Measurements from ENCODE around the gene CCDC142. TPM values are rescaled to one million over a fixed set of nuclear protein-coding genes. Genes with fewer than 3 reads are reported as not detected.
A peak's percentile ranks its signal among the peaks of the same experiment; 100 is the strongest.

CCDC142 gene
- total RNA-seq, 1 experiment from 2014 or later: 14.0 TPM

DNA sequence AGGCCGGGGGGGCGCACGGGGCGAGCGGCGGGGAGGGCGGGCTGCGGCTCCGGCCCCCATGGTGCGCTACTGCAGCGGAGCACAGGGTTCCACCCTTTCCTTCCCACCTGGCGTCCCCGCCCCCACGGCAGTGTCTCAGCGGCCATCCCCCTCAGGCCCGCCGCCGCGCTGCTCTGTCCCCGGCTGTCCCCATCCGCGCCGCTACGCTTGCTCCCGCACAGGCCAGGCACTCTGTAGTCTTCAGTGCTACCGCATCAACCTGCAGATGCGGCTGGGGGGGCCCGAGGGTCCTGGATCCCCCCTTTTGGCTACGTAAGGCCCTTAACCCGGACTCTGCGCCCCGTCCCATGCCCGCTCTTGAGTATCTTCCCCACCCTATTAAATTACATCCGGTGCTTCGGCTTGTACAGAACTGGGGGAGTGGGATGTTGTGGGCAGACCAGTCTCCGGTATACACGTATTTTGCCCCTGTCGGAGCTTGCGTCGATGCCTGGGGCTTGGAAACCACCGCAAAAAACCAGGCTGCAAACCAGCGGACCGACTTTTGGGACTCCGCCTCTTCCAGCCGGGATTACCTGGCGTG is 25.2 kb downstream of the CCDC142 start (continued):
- TF ChIP-seq, protein P1, sequence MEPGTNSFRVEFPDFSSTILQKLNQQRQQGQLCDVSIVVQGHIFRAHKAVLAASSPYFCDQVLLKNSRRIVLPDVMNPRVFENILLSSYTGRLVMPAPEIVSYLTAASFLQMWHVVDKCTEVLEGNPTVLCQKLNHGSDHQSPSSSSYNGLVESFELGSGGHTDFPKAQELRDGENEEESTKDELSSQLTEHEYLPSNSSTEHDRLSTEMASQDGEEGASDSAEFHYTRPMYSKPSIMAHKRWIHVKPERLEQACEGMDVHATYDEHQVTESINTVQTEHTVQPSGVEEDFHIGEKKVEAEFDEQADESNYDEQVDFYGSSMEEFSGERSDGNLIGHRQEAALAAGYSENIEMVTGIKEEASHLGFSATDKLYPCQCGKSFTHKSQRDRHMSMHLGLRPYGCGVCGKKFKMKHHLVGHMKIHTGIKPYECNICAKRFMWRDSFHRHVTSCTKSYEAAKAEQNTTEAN (CRISPR knock-in tag; IDR thresholded peaks at IDR 0.05): peak; percentile 82
- TF ChIP-seq FOXK1 (CRISPR knock-in tag; IDR thresholded peaks at IDR 0.05): no peak; the same call in 1 of the 2 replicates
- TF ChIP-seq, protein P2, sequence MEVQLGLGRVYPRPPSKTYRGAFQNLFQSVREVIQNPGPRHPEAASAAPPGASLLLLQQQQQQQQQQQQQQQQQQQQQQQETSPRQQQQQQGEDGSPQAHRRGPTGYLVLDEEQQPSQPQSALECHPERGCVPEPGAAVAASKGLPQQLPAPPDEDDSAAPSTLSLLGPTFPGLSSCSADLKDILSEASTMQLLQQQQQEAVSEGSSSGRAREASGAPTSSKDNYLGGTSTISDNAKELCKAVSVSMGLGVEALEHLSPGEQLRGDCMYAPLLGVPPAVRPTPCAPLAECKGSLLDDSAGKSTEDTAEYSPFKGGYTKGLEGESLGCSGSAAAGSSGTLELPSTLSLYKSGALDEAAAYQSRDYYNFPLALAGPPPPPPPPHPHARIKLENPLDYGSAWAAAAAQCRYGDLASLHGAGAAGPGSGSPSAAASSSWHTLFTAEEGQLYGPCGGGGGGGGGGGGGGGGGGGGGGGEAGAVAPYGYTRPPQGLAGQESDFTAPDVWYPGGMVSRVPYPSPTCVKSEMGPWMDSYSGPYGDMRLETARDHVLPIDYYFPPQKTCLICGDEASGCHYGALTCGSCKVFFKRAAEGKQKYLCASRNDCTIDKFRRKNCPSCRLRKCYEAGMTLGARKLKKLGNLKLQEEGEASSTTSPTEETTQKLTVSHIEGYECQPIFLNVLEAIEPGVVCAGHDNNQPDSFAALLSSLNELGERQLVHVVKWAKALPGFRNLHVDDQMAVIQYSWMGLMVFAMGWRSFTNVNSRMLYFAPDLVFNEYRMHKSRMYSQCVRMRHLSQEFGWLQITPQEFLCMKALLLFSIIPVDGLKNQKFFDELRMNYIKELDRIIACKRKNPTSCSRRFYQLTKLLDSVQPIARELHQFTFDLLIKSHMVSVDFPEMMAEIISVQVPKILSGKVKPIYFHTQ (CRISPR knock-in tag; IDR thresholded peaks at IDR 0.05): no peak
- TF ChIP-seq GABPB1 (CRISPR knock-in tag; IDR thresholded peaks at IDR 0.05): no peak
- TF ChIP-seq, protein P3, sequence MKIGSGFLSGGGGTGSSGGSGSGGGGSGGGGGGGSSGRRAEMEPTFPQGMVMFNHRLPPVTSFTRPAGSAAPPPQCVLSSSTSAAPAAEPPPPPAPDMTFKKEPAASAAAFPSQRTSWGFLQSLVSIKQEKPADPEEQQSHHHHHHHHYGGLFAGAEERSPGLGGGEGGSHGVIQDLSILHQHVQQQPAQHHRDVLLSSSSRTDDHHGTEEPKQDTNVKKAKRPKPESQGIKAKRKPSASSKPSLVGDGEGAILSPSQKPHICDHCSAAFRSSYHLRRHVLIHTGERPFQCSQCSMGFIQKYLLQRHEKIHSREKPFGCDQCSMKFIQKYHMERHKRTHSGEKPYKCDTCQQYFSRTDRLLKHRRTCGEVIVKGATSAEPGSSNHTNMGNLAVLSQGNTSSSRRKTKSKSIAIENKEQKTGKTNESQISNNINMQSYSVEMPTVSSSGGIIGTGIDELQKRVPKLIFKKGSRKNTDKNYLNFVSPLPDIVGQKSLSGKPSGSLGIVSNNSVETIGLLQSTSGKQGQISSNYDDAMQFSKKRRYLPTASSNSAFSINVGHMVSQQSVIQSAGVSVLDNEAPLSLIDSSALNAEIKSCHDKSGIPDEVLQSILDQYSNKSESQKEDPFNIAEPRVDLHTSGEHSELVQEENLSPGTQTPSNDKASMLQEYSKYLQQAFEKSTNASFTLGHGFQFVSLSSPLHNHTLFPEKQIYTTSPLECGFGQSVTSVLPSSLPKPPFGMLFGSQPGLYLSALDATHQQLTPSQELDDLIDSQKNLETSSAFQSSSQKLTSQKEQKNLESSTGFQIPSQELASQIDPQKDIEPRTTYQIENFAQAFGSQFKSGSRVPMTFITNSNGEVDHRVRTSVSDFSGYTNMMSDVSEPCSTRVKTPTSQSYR (CRISPR knock-in tag; IDR thresholded peaks at IDR 0.05): 0 out of 2 replicates have a peak, but pooled peaks have one; percentile 24

DNA sequence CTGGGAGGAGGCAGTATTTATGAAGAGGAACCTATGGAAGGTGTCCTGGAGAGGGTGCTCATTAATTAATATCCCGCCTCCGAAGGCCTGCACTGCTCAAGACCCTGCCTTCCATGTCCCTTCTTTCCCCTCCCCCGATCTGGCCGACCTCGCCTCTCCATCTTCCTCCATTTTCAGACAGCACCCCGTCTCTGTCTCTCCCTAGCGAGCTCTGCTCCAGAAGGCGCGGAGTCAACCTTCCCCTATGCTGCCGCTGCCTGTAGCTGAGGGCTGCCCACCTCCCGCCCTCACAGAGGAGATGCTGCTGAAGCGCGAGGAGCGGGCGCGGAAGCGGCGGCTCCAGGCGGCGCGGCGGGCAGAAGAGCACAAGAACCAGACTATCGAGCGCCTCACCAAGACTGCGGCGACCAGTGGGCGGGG is 25.7 kb downstream of the CCDC142 start:
- TF ChIP-seq ZNF317 (CRISPR knock-in tag; IDR thresholded peaks at IDR 0.05; ENCODE audit: borderline replicate concordance, low read depth): no peak
- TF ChIP-seq, protein P4, sequence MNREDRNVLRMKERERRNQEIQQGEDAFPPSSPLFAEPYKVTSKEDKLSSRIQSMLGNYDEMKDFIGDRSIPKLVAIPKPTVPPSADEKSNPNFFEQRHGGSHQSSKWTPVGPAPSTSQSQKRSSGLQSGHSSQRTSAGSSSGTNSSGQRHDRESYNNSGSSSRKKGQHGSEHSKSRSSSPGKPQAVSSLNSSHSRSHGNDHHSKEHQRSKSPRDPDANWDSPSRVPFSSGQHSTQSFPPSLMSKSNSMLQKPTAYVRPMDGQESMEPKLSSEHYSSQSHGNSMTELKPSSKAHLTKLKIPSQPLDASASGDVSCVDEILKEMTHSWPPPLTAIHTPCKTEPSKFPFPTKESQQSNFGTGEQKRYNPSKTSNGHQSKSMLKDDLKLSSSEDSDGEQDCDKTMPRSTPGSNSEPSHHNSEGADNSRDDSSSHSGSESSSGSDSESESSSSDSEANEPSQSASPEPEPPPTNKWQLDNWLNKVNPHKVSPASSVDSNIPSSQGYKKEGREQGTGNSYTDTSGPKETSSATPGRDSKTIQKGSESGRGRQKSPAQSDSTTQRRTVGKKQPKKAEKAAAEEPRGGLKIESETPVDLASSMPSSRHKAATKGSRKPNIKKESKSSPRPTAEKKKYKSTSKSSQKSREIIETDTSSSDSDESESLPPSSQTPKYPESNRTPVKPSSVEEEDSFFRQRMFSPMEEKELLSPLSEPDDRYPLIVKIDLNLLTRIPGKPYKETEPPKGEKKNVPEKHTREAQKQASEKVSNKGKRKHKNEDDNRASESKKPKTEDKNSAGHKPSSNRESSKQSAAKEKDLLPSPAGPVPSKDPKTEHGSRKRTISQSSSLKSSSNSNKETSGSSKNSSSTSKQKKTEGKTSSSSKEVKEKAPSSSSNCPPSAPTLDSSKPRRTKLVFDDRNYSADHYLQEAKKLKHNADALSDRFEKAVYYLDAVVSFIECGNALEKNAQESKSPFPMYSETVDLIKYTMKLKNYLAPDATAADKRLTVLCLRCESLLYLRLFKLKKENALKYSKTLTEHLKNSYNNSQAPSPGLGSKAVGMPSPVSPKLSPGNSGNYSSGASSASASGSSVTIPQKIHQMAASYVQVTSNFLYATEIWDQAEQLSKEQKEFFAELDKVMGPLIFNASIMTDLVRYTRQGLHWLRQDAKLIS (CRISPR knock-in tag; IDR thresholded peaks at IDR 0.05; ENCODE audit: borderline replicate concordance): 0 out of 2 replicates have a peak, but pooled peaks have one; percentile 42
- ChIA-PET POLR2A (interaction anchor here (0.7 to 2.5 kb wide), 8 partner anchors 11 to 98 kb away, joined by 3 to 10 read pairs (median 5); partner anchors contain the start of genes AUP1, HTRA2 and MRPL53), CTCF (interaction anchor here (1.1 to 3.1 kb wide), 6 partner anchors 14 to 65 kb away, joined by 3 to 18 read pairs (median 4); partner anchors contain the start of genes CCDC142 and TTC31)
- Mint-ChIP-seq H3K27ac (peak overlapping the region; percentile 81), H3K36me3 (peaks cover 5% of the 10 kb centered on the region; the same call in 1 of the 2 replicates), H3K4me1 (peaks cover 39% of the 10 kb centered on the region), H3K27me3 (ENCODE audit: low read depth) (no peaks in the 10 kb centered on the region), H3K4me3 (peak overlapping the region; percentile 96), H3K9me3 (no peaks in the 10 kb centered on the region)
- DNase-seq (ENCODE audit: low spot score): no peak
- peak; percentile 3 for ATAC-seq

GRCh38 chr2:74454654-74455511 is 27.9 kb downstream of the CCDC142 start, which contains the start of gene INO80B:
TSS of gene INO80B (plus strand) at chr2:74455087. CDS start at chr2:74455117, 30 bp downstream.
- peak; percentile 94 for DNase-seq (ENCODE audit: low spot score)
- H3K4me1 Mint-ChIP-seq: peaks cover 38% of the 10 kb centered on the region
- CTCF ChIA-PET: interaction anchor here (0.7 to 2.9 kb wide), 8 partner anchors 13 to 132 kb away, joined by 3 to 17 read pairs (median 4); partner anchors contain the start of genes CCDC142 and TTC31
- peaks cover 2% of the 10 kb centered on the region; the same call in 1 of the 2 replicates for H3K36me3 Mint-ChIP-seq
- H3K27me3 Mint-ChIP-seq (ENCODE audit: low read depth): peaks cover 5% of the 10 kb centered on the region; the same call in 1 of the 2 replicates
- peak within 1 kb of the TSS; percentile 96 for H3K4me3 Mint-ChIP-seq
- peak; percentile 14 for ATAC-seq
- H3K9me3 Mint-ChIP-seq: no peaks in the 10 kb centered on the region
- H3K27ac Mint-ChIP-seq: peak within 1 kb of the TSS; percentile 96
- POLR2A ChIA-PET: interaction anchor here (0.5 to 1.4 kb wide), 3 partner anchors 15 to 96 kb away, joined by 4 to 5 read pairs (median 5); partner anchors contain the start of gene MRPL53
- TF ChIP-seq HMGXB4 (CRISPR knock-in tag; IDR thresholded peaks at IDR 0.05) (peak; percentile 44; the same call in 1 of the 2 replicates), TEAD4 (CRISPR knock-in tag; IDR thresholded peaks at IDR 0.05) (no peak), CREM (CRISPR knock-in tag; IDR thresholded peaks at IDR 0.05) (peak; percentile 66; the same call in 1 of the 2 replicates), E2F5 (CRISPR knock-in tag; IDR thresholded peaks at IDR 0.05) (no peak), TP53 (CRISPR knock-in tag; IDR thresholded peaks at IDR 0.05) (no peak), MYBL2 (CRISPR knock-in tag; IDR thresholded peaks at IDR 0.05) (0 out of 2 replicates have a peak, but pooled peaks have one; percentile 54), SP1 (CRISPR knock-in tag; conservative IDR thresholded peaks at IDR 0.05) (peak; percentile 99), GABPB1 (CRISPR knock-in tag; IDR thresholded peaks at IDR 0.05) (peak; percentile 93), FOXK1 (CRISPR knock-in tag; IDR thresholded peaks at IDR 0.05) (peak; percentile 97)
